HEK293T (cell line): ENCODE measurements around the gene NPAS3.

Experiments
- ARNT ChIP-seq: fragments of 450-650 bp; IDR thresholded peaks from 2 replicates; pipeline ENCODE4 v1.6.1; 2017; ENCODE audit warnings: mild to moderate bottlenecking
- BHLHE40 ChIP-seq: fragments of 450-650 bp; IDR thresholded peaks from 2 replicates; pipeline ENCODE4 v1.6.1; 2016; ENCODE audit warnings: mild to moderate bottlenecking, moderate library complexity, borderline replicate concordance
- FOXK2 ChIP-seq: fragments of 450-650 bp; IDR thresholded peaks from 2 replicates; pipeline ENCODE4 v1.6.1; 2016; ENCODE audit warnings: mild to moderate bottlenecking
- FOXM1 ChIP-seq: fragments of 450-650 bp; IDR thresholded peaks from 2 replicates; pipeline ENCODE4 v1.6.1; 2017; ENCODE audit warnings: mild to moderate bottlenecking, borderline replicate concordance
- HDGF ChIP-seq: fragments of 450-650 bp; IDR thresholded peaks from 2 replicates; pipeline ENCODE4 v1.6.1; 2017; ENCODE audit warnings: antibody characterized with exemption, borderline replicate concordance
- LEF1 ChIP-seq: fragments of 450-650 bp; IDR thresholded peaks from 2 replicates; pipeline ENCODE4 v1.6.1; 2017; ENCODE audit warnings: mild to moderate bottlenecking, borderline replicate concordance
- NFRKB ChIP-seq: fragments of 450-650 bp; IDR thresholded peaks from 2 replicates; pipeline ENCODE4 v1.6.1; 2016; ENCODE audit warnings: mild to moderate bottlenecking, moderate library complexity
- PKNOX1 ChIP-seq: fragments of 450-650 bp; IDR thresholded peaks from 2 replicates; pipeline ENCODE4 v1.6.1; 2016
- TARDBP ChIP-seq: fragments of 450-650 bp; IDR thresholded peaks from 2 replicates; pipeline ENCODE4 v1.6.1; 2016

- TF ChIP-seq HDGF (no peak), ARNT (no peak), BHLHE40 (no peak), TARDBP (no peak), NFRKB (no peak), LEF1 (no peak), FOXM1 (no peak), FOXK2 (no peak), PKNOX1 (no peak)
Measured at GRCh38 chr14:33515899-33516298, 577.2 kb downstream of the NPAS3 start.
